ENCODE data around the gene RNF8. TPM values are rescaled to one million over a fixed set of nuclear protein-coding genes. Genes with fewer than 3 reads are reported as not detected.
A peak's percentile ranks its signal among the peaks of the same experiment; 100 is the strongest.

RNF8 gene
- total RNA-seq, 1 experiment from 2014 or later, result 35.9 TPM

- TF ChIP-seq, protein P1, sequence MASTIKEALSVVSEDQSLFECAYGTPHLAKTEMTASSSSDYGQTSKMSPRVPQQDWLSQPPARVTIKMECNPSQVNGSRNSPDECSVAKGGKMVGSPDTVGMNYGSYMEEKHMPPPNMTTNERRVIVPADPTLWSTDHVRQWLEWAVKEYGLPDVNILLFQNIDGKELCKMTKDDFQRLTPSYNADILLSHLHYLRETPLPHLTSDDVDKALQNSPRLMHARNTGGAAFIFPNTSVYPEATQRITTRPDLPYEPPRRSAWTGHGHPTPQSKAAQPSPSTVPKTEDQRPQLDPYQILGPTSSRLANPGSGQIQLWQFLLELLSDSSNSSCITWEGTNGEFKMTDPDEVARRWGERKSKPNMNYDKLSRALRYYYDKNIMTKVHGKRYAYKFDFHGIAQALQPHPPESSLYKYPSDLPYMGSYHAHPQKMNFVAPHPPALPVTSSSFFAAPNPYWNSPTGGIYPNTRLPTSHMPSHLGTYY (CRISPR knock-in tag; IDR thresholded peaks at IDR 0.05), result no peak
- TF ChIP-seq NR3C1 (CRISPR knock-in tag; conservative IDR thresholded peaks at IDR 0.05; ENCODE audit: low read depth), result no peak
- TF ChIP-seq GABPB1 (CRISPR knock-in tag; IDR thresholded peaks at IDR 0.05), result no peak
- no peak for TF ChIP-seq OVOL2 (CRISPR knock-in tag; IDR thresholded peaks at IDR 0.05; ENCODE audit: borderline replicate concordance)
- no peak for TF ChIP-seq CTCF (IDR thresholded peaks at IDR 0.05)
- TF ChIP-seq, protein P2, sequence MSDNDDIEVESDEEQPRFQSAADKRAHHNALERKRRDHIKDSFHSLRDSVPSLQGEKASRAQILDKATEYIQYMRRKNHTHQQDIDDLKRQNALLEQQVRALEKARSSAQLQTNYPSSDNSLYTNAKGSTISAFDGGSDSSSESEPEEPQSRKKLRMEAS (CRISPR knock-in tag; IDR thresholded peaks at IDR 0.05), result no peak
- no peak for TF ChIP-seq IRF2 (CRISPR knock-in tag; IDR thresholded peaks at IDR 0.05; ENCODE audit: borderline replicate concordance, low read depth)
Observed at GRCh38 chr6:37351027-37351426, 2.8 kb upstream of the RNF8 start (continued).

- H3K27me3 Mint-ChIP-seq (ENCODE audit: low read depth), result peaks cover 19% of the 10 kb centered on the region
- ChIA-PET CTCF (interaction anchor here (0.7 to 3.5 kb wide), 2 partner anchors 10 to 27 kb away, joined by 3 to 11 read pairs; no protein-coding TSS in a partner anchor), POLR2A (interaction anchor here (0.6 kb wide), 1 partner anchor 27 kb away, joined by 3 read pairs; no protein-coding TSS in a partner anchor)
- ATAC-seq (no peak), DNase-seq (ENCODE audit: low spot score) (no peak)
- no peaks in the 10 kb centered on the region; the same call in 1 of the 2 replicates for H3K36me3 Mint-ChIP-seq
- H3K9me3 Mint-ChIP-seq, result no peaks in the 10 kb centered on the region
- no peak overlapping the region for H3K27ac Mint-ChIP-seq
- TF ChIP-seq ZNF219 (CRISPR knock-in tag; IDR thresholded peaks at IDR 0.05; ENCODE audit: borderline replicate concordance) (no peak), ZNF396 (CRISPR knock-in tag; IDR thresholded peaks at IDR 0.05; ENCODE audit: borderline replicate concordance) (no peak), SP1 (CRISPR knock-in tag; conservative IDR thresholded peaks at IDR 0.05) (no peak), AFF4 (CRISPR knock-in tag; IDR thresholded peaks at IDR 0.05; ENCODE audit: borderline replicate concordance) (no peak), ESRRA (CRISPR knock-in tag; IDR thresholded peaks at IDR 0.05; ENCODE audit: borderline replicate concordance) (no peak), OVOL2 (CRISPR knock-in tag; IDR thresholded peaks at IDR 0.05; ENCODE audit: borderline replicate concordance) (no peak), AR (CRISPR knock-in tag; IDR thresholded peaks at IDR 0.05) (no peak)
- TF ChIP-seq, protein P3, sequence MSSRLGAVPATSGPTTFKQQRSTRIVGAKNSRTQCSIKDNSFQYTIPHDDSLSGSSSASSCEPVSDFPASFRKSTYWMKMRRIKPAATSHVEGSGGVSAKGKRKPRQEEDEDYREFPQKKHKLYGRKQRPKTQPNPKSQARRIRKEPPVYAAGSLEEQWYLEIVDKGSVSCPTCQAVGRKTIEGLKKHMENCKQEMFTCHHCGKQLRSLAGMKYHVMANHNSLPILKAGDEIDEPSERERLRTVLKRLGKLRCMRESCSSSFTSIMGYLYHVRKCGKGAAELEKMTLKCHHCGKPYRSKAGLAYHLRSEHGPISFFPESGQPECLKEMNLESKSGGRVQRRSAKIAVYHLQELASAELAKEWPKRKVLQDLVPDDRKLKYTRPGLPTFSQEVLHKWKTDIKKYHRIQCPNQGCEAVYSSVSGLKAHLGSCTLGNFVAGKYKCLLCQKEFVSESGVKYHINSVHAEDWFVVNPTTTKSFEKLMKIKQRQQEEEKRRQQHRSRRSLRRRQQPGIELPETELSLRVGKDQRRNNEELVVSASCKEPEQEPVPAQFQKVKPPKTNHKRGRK (CRISPR knock-in tag; IDR thresholded peaks at IDR 0.05; ENCODE audit: borderline replicate concordance), result 0 out of 2 replicates have a peak, but pooled peaks have one; percentile 13
- H3K4me3 Mint-ChIP-seq, result no peak overlapping the region
- peaks cover 30% of the 10 kb centered on the region for H3K4me1 Mint-ChIP-seq
Observed at GRCh38 chr6:37352384-37352783, 1.4 kb upstream of the RNF8 start.

Measured in WTC11 (cell line).